Measurements from ENCODE around the gene RNASEH2B. TPM values are rescaled to one million over a fixed set of nuclear protein-coding genes. Genes with fewer than 3 reads are reported as not detected.

Gene RNASEH2B
- total RNA-seq, 2 donors from 2014 or later = 64.2 to 66.0 TPM

DNA sequence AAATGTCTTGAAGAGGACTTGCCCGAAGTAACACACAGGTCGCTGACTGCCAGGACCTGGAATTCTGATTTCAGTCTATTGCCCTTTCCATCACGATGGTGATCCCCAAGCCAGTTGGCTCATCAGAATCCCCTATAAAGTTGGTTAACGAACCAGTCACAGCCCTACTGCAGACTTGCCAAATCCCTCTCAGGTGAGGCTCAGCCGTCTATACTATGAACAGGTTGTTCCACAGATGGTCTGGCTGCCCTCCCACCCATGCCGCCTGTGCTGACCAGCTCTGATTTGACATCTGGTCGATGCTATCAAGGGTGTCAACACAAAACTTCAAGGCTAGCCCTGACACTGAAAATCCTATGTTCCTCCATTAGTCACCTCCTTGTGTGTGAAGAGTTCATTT lies 90.0 kb downstream of the RNASEH2B start:
- Mint-ChIP-seq H3K27me3 (peaks cover 39% of the 10 kb centered on the region), H3K4me3 (no peak overlapping the region), H3K4me1 (no peaks in the 10 kb centered on the region), H3K27ac (no peak overlapping the region), H3K36me3 (ENCODE audit: low read depth) (peaks cover 5% of the 10 kb centered on the region)
- ATAC-seq (no peak), DNase-seq (no peak)
- H3K9me3 ChIP-seq (ENCODE audit: control insufficient read depth, low read length, poor library complexity, severe bottlenecking) = no peaks in the 10 kb centered on the region

DNA sequence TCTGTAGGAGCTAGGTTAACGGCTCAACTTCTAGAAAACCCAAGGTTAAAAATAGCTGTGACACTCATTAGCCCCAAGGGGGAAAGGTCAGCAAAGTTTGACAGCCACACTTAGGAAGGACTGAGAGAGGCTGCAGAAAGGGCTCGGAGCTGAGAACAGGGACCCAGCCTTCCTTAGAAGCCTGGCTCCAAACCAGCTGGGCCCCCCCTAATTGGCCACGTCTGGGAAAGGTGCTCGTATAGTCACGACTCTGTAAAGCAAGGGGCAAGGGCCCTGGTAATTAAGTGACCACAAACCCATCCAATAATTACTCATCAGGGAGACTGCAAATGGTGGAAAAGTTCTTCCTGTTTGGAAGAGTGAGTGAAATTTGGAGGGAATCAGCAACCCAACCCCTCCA lies 90.5 kb downstream of the RNASEH2B start:
- no peak for ATAC-seq
- no peak for DNase-seq
- H3K36me3 Mint-ChIP-seq (ENCODE audit: low read depth) = peaks cover 4% of the 10 kb centered on the region
- H3K4me3 Mint-ChIP-seq = no peak overlapping the region
- H3K27me3 Mint-ChIP-seq = peaks cover 41% of the 10 kb centered on the region
- no peaks in the 10 kb centered on the region for H3K9me3 ChIP-seq (ENCODE audit: control insufficient read depth, low read length, poor library complexity, severe bottlenecking)
- no peak overlapping the region for H3K27ac Mint-ChIP-seq
- no peaks in the 10 kb centered on the region for H3K4me1 Mint-ChIP-seq

DNA sequence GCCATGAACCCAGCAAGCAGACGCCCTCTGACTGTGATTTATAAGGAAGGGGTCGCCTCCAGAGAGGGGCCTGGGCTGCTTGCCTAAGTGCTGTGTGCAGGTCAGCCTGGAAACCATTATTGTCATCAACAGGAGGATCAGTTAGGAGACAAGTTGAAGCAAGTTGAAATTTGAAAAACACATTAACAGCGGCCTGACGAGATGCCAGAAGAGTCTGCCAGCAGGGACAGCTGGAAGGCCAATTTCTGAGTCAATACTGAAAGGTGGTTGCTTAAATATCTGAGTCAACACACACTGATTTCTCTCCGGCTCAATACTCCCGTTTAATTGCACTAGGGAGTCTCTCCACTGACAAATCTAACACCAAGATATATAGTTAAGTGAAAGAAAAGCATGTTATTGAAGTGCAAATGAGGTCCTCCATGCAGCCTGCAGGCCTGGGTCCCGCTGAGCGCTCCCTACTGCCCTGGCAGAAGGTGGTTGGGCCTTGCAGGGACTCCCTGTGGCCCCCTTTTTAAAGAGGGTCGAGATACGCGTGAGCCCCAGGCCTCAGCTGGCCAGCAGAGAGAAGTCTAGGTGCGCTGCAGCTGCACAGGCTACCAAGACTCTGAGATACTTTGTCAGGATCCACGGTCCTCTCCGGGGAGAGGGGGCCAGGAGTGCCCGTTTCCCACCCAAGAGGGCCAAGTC lies 91.1 kb downstream of the RNASEH2B start:
- H3K9me3 ChIP-seq (ENCODE audit: control insufficient read depth, low read length, poor library complexity, severe bottlenecking) = no peaks in the 10 kb centered on the region
- H3K4me3 Mint-ChIP-seq = no peak overlapping the region
- H3K27ac Mint-ChIP-seq = no peak overlapping the region
- H3K27me3 Mint-ChIP-seq = peaks cover 41% of the 10 kb centered on the region
- DNase-seq (no peak), ATAC-seq (no peak)
- H3K4me1 Mint-ChIP-seq = no peaks in the 10 kb centered on the region
- peaks cover 3% of the 10 kb centered on the region for H3K36me3 Mint-ChIP-seq (ENCODE audit: low read depth)

DNA sequence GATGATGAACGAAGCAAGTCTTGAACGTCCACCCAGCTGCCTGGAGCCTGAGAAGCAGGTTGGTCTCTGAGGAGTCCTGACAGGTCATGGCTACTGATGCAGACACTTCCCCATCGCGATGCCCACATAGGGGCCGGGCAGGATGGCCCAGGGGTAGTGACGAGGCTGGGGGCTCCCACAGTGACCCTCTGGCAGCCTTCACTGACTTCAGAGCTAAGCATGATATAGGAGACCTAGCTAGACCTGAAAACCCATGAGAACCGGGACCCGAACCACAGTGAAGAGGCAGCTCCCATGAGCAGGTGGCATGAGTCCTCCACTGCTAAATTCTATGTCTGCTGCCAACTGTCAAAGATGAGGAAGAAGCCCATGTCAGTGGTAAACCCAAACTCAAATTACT lies 91.7 kb downstream of the RNASEH2B start:
- H3K27ac Mint-ChIP-seq = no peak overlapping the region
- no peak for ATAC-seq
- no peak overlapping the region for H3K4me3 Mint-ChIP-seq
- DNase-seq = no peak
- H3K27me3 Mint-ChIP-seq = peaks cover 41% of the 10 kb centered on the region
- peaks cover 3% of the 10 kb centered on the region for H3K36me3 Mint-ChIP-seq (ENCODE audit: low read depth)
- no peaks in the 10 kb centered on the region for H3K9me3 ChIP-seq (ENCODE audit: control insufficient read depth, low read length, poor library complexity, severe bottlenecking)
- H3K4me1 Mint-ChIP-seq = no peaks in the 10 kb centered on the region

DNA sequence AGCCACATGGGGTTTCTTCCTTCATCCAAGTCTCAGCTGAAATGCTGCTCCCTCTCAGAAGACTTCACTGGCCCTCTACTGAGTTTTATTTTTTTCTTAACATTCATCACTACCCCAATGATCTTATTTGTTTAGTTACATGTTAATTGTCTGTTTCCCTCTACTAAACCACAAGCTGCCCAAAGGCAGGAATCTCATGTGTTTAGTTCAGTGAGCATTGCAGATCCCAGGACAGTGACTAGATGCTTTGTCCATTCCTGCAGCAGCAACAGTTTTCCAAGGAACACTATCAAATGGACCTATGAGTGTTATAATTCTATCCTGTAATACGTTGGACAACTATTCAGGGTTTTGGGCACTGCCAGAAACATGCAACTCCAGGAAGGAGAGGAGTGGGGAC lies 93.1 kb downstream of the RNASEH2B start:
- Mint-ChIP-seq H3K36me3 (ENCODE audit: low read depth) (peaks cover 3% of the 10 kb centered on the region), H3K4me1 (no peaks in the 10 kb centered on the region), H3K27me3 (peaks cover 41% of the 10 kb centered on the region), H3K4me3 (no peak overlapping the region), H3K27ac (no peak overlapping the region)
- DNase-seq (no peak), ATAC-seq (no peak)
- no peaks in the 10 kb centered on the region for H3K9me3 ChIP-seq (ENCODE audit: control insufficient read depth, low read length, poor library complexity, severe bottlenecking)

DNA sequence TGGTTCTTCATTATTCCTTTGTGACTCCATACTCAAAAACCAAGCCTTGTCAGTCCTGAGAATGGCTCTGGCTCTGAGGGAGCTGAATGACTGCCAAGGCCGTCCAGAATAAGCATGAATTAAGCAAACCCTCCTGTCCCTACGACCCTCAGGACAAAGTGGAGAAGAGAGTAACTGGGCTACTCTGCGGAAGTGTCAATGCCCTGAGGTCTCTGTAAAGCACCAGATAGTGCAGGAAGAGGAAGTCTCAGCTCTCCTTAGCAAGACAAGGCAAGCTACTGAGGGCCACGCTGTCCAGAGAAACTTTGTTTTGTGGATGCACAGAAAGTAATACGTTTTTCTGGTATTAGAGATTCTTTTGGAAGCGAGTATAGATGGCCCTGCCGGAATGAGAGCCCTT lies 94.1 kb downstream of the RNASEH2B start:
- H3K36me3 Mint-ChIP-seq (ENCODE audit: low read depth) = peaks cover 3% of the 10 kb centered on the region
- H3K9me3 ChIP-seq (ENCODE audit: control insufficient read depth, low read length, poor library complexity, severe bottlenecking) = no peaks in the 10 kb centered on the region
- H3K27ac Mint-ChIP-seq = no peak overlapping the region
- peaks cover 41% of the 10 kb centered on the region for H3K27me3 Mint-ChIP-seq
- no peak for ATAC-seq
- H3K4me3 Mint-ChIP-seq = no peak overlapping the region
- no peak for DNase-seq
- no peaks in the 10 kb centered on the region for H3K4me1 Mint-ChIP-seq

DNA sequence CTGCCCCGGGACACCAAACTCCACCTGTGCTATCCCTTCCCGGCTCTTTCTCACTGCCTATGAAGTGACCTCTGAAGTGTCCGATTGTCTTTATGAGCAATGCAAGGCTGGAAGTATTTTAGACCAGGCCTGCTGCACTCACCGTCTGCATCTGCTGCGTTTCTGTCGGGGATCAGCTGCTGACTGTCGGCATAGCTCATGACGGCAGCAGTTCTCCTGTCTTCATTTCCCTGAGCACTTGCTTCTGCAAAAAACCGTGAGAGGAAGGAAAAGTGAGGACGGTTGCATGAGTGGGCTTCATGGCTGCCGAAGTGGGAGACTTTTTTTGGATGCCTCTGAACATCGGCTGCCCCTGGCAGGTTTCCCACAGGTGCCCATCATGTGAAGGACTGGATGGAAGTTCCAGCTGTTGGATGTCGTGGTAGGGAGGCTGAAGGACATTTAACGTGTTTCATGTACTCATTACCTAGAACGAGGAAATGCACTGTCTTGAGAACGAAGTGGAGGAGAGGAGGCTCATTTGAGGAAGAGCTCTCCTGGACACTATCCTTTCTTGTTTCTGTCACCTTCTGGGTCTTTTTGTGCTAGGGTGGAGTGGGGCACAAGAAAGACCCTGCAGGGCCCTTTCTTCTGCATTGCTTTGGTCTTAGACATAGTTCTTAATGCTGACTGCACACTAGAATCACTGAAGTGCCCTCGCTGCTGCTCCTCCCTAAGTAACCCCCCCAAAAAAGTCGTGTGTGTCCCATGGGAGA lies 94.7 kb downstream of the RNASEH2B start:
- DNase-seq (no peak), ATAC-seq (no peak)
- Mint-ChIP-seq H3K27ac (no peak overlapping the region), H3K4me1 (no peaks in the 10 kb centered on the region), H3K4me3 (no peak overlapping the region), H3K27me3 (peaks cover 41% of the 10 kb centered on the region), H3K36me3 (ENCODE audit: low read depth) (peaks cover 3% of the 10 kb centered on the region)
- H3K9me3 ChIP-seq (ENCODE audit: control insufficient read depth, low read length, poor library complexity, severe bottlenecking) = no peaks in the 10 kb centered on the region

DNA sequence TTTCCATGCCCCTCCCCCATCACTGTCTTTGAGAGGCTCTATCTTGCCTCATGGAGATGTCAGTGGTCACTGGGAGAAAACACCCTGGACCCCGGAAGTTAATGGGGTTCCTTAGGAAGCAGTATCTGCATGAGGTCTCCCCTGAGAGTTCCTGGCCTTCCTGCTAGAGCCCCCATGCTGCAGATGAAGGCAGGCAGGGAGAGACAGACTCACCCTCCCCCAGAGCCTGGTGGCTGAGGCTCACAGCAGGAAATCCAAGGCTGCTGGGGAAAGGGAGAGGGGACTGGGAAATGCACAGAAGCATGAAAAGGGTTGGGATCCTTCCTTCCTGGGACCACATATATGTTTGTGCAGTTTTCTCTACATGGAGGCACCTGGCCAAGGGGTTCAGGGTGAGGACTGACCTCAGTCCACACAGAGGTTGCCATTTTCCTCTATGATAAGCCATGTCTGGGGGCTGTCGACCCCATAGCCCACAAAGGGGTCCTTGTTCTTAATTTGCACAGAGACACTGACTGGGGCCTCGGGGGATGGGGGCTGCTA lies 95.4 kb downstream of the RNASEH2B start:
- Mint-ChIP-seq H3K27me3 (peaks cover 41% of the 10 kb centered on the region), H3K36me3 (ENCODE audit: low read depth) (peaks cover 3% of the 10 kb centered on the region)
- no peak for DNase-seq

DNA sequence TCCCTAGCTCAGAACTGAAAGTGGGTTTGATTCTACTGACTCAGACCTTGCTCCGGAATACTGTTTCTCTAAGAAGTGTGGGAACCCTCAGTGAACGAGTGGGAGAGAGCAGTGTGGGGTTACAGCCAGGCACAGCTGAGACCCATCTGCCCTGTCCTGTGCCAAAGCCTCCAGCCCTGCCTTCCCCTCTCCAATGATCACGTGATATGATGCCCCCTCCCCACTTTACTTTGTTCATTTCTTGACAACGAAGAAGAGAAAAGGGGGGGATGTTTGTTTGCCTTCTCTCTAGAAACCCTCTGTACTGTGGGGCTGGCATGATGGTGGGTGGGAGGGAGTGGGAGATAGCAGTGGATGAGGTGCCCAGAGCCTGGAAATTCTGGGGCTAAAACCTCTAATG lies 96.0 kb downstream of the RNASEH2B start:
- no peak for ATAC-seq
- Mint-ChIP-seq H3K4me3 (no peak overlapping the region), H3K27ac (no peak overlapping the region)

More for the DNA sequence above, 95.4 kb downstream of the RNASEH2B start:
- no peak for ATAC-seq
- H3K9me3 ChIP-seq (ENCODE audit: control insufficient read depth, low read length, poor library complexity, severe bottlenecking) = no peaks in the 10 kb centered on the region
- Mint-ChIP-seq H3K27ac (no peak overlapping the region), H3K4me1 (no peaks in the 10 kb centered on the region), H3K4me3 (no peak overlapping the region)

More for the DNA sequence above, 96.0 kb downstream of the RNASEH2B start:
- H3K9me3 ChIP-seq (ENCODE audit: control insufficient read depth, low read length, poor library complexity, severe bottlenecking) = no peaks in the 10 kb centered on the region
- Mint-ChIP-seq H3K27me3 (peaks cover 36% of the 10 kb centered on the region), H3K4me1 (no peaks in the 10 kb centered on the region), H3K36me3 (ENCODE audit: low read depth) (peaks cover 3% of the 10 kb centered on the region)
- no peak for DNase-seq

Other genes starting within 250 kb of the RNASEH2B start
- gene DLEU7, start 66.1 kb upstream of the RNASEH2B start, total RNA-seq = not detected
- gene C13orf42, start 201.5 kb downstream of the RNASEH2B start, total RNA-seq = not detected